ENCODE data around the gene DYNC1I1.

GRCh38 chr7:95922191-95922590 is 149.8 kb downstream of the DYNC1I1 start:
- TF ChIP-seq, protein P1, sequence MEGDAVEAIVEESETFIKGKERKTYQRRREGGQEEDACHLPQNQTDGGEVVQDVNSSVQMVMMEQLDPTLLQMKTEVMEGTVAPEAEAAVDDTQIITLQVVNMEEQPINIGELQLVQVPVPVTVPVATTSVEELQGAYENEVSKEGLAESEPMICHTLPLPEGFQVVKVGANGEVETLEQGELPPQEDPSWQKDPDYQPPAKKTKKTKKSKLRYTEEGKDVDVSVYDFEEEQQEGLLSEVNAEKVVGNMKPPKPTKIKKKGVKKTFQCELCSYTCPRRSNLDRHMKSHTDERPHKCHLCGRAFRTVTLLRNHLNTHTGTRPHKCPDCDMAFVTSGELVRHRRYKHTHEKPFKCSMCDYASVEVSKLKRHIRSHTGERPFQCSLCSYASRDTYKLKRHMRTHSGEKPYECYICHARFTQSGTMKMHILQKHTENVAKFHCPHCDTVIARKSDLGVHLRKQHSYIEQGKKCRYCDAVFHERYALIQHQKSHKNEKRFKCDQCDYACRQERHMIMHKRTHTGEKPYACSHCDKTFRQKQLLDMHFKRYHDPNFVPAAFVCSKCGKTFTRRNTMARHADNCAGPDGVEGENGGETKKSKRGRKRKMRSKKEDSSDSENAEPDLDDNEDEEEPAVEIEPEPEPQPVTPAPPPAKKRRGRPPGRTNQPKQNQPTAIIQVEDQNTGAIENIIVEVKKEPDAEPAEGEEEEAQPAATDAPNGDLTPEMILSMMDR (IDR thresholded peaks at IDR 0.05): no peak
- TF ChIP-seq POLR2A (IDR thresholded peaks at IDR 0.05) (no peak), POLR2AphosphoS5 (IDR thresholded peaks at IDR 0.05) (no peak), EP300 (IDR thresholded peaks at IDR 0.05) (no peak)

Data from upper lobe of left lung (tissue), 4 donors.